ENCODE measurements around the gene DGKE. TPM values are rescaled to one million over a fixed set of nuclear protein-coding genes. Genes with fewer than 3 reads are reported as not detected.

Gene DGKE
- total and polyA plus RNA-seq, 2 donors (not counting 3 experiments of a cell fraction or from before 2014, with no cell fraction given): 4.9 to 22.9 TPM

GRCh38 chr17:56798916-56799315 lies 35.0 kb upstream of the DGKE start:
- FAIRE-seq (no peak), DNase-seq (ENCODE audit: low read depth, low spot score) (no peak)
- Histone ChIP-seq H3K4me2 (ENCODE audit: insufficient read depth, low read length) (no peak overlapping the region), H4K20me1 (replicated peaks; ENCODE audit: control insufficient read depth, extremely low read depth, insufficient read depth, low read length) (no peaks in the 10 kb centered on the region), H3K9me1 (replicated peaks; ENCODE audit: control insufficient read depth, extremely low read depth, insufficient read depth, low read length) (no peaks in the 10 kb centered on the region), H3K9me3 (replicated peaks; ENCODE audit: control insufficient read depth, insufficient read depth, low read length) (no peaks in the 10 kb centered on the region), H2AFZ (ENCODE audit: low read depth, low read length) (no peak overlapping the region), H3K27ac (ENCODE audit: insufficient read depth, low read depth, low read length) (no peak overlapping the region), H3K9ac (replicated peaks; ENCODE audit: extremely low read depth, insufficient read depth, low read length) (no peak overlapping the region), H3K27me3 (ENCODE audit: control insufficient read depth in 2 of 2, insufficient read depth in 2 of 2, low read length in 2 of 2) (peaks cover 0 to 3% of the 10 kb centered on the region in 2 experiments), H3K36me3 (ENCODE audit: control insufficient read depth in 2 of 2, extremely low read depth in 1 of 2, insufficient read depth in 2 of 2, low read length in 2 of 2) (no peaks in the 10 kb centered on the region), H3K4me3 (replicated peaks in 1 of 3; ENCODE audit: insufficient read depth in 1 of 3, low read depth in 1 of 3, low read length in 3 of 3) (no peak overlapping the region), H3K4me1 (ENCODE audit: control insufficient read depth, extremely low read depth, insufficient read depth, low read length) (no peaks in the 10 kb centered on the region), H3K79me2 (ENCODE audit: control insufficient read depth, insufficient read depth, low read length) (no peaks in the 10 kb centered on the region)
- POLR2A ChIA-PET: no interaction called here
- intact Hi-C loops (cut with micrococcal nuclease): no loop called here
- CTCF ChIA-PET: interaction anchor here (2.5 kb wide), 1 partner anchor 21 kb away, joined by 8 read pairs; no protein-coding TSS in a partner anchor
- no TSS peak for BruUV-seq (replicated peaks)
- dilution Hi-C loops (cut with MboI; ENCODE audit: extremely low pct_ligation_motif_present, low sequenced_read_pairs): no loop called here
- TF ChIP-seq FOS (IDR thresholded peaks at IDR 0.05; ENCODE audit: borderline replicate concordance, insufficient read depth, low read length) (no peak), CTCF (IDR thresholded peaks at IDR 0.05; ENCODE audit: extremely low read depth in 1 of 2, insufficient read depth in 1 of 2, low read depth in 1 of 2, low read length in 2 of 2) (no peak), GATA2 (IDR thresholded peaks at IDR 0.05; ENCODE audit: insufficient read depth, insufficient read length, low read depth, low read length) (no peak), MAX (IDR thresholded peaks at IDR 0.05; ENCODE audit: insufficient read depth, insufficient read length) (no peak), MYC (IDR thresholded peaks at IDR 0.05; ENCODE audit: low read depth, low read length) (no peak), POLR2AphosphoS5 (IDR thresholded peaks at IDR 0.05; ENCODE audit: insufficient read depth, low read depth, low read length) (no peak), POLR2A (IDR thresholded peaks at IDR 0.05; ENCODE audit: low read depth, low read length) (no peak), EZH2 (IDR thresholded peaks at IDR 0.05; ENCODE audit: borderline replicate concordance, low read depth, low read length, severe bottlenecking) (no peak), JUN (IDR thresholded peaks at IDR 0.05; ENCODE audit: borderline replicate concordance, insufficient read depth, insufficient read length, low read depth) (no peak)

Measured in endothelial cell of umbilical vein (primary cell).